ENCODE measurements around the gene PLEKHA4. TPM values are rescaled to one million over a fixed set of nuclear protein-coding genes. Genes with fewer than 3 reads are reported as not detected.
A peak's percentile ranks its signal among the peaks of the same experiment; 100 is the strongest.
"Not testable (repeated sequence)": the region's sequence is repeated elsewhere in the genome, so short reads cannot be mapped to it uniquely, and the experiment has no call there.

The PLEKHA4 gene
- total and polyA plus RNA-seq, 4 donors: 4.4 to 17.2 (median 6.3) TPM

GRCh38 chr19:48879025-48879637, 10.7 kb upstream of the PLEKHA4 start (continued):
- TF ChIP-seq, protein P1, sequence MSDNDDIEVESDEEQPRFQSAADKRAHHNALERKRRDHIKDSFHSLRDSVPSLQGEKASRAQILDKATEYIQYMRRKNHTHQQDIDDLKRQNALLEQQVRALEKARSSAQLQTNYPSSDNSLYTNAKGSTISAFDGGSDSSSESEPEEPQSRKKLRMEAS (IDR thresholded peaks at IDR 0.05): no peak
- no peak for TF ChIP-seq YY1 (IDR thresholded peaks at IDR 0.05)
- TF ChIP-seq, protein P2, sequence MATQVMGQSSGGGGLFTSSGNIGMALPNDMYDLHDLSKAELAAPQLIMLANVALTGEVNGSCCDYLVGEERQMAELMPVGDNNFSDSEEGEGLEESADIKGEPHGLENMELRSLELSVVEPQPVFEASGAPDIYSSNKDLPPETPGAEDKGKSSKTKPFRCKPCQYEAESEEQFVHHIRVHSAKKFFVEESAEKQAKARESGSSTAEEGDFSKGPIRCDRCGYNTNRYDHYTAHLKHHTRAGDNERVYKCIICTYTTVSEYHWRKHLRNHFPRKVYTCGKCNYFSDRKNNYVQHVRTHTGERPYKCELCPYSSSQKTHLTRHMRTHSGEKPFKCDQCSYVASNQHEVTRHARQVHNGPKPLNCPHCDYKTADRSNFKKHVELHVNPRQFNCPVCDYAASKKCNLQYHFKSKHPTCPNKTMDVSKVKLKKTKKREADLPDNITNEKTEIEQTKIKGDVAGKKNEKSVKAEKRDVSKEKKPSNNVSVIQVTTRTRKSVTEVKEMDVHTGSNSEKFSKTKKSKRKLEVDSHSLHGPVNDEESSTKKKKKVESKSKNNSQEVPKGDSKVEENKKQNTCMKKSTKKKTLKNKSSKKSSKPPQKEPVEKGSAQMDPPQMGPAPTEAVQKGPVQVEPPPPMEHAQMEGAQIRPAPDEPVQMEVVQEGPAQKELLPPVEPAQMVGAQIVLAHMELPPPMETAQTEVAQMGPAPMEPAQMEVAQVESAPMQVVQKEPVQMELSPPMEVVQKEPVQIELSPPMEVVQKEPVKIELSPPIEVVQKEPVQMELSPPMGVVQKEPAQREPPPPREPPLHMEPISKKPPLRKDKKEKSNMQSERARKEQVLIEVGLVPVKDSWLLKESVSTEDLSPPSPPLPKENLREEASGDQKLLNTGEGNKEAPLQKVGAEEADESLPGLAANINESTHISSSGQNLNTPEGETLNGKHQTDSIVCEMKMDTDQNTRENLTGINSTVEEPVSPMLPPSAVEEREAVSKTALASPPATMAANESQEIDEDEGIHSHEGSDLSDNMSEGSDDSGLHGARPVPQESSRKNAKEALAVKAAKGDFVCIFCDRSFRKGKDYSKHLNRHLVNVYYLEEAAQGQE (IDR thresholded peaks at IDR 0.05): no peak
- no peak for TF ChIP-seq HNF4A (conservative IDR thresholded peaks at IDR 0.05)

DNA sequence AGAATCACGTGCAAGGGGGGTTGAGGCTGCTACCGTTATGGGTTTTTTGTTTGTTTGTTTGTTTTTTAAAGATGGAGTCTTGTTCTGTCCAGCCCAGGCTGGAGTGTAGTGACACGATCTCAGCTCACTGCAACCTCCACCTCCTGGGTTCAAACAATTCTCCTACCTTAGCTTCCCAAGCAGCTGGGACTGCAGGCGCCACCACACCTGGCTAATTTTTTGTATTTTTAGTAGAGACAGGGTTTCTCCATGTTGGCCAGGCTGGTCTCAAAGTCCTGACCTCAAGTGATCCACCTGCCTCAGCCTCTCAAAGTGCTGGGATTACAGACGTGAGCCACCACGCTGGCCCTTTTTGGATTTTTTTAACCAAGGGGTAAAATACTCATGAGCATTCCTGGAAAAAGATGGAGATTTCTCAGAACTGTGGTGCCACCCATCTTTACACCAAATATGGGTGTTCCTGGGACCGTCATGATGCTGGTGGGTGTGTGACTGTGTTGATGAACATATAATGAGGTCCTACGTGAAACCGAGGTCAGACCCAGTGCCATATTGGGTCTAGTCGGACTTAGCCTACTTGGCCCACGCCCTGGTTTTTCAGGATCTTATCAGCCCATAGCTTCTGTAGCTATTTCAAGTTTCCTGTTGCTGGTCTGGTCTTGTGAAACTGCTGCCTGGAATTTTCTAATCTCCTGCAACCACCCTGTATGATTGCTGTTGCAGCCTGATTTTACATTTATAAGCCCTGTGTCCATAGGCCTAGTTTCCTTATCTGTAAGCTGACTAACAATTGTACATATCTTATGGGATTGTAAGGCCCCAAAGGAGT, 10.0 kb upstream of the PLEKHA4 start:
- WGBS: 82% methylated on average over 11 of the region's 11 CpGs
- H3K9ac ChIP-seq (ENCODE audit: low read depth in 1 of 2, low read length in 2 of 2): no peak overlapping the region
- no peak overlapping the region for H3K4me3 ChIP-seq (ENCODE audit: low read depth in 1 of 3, low read length in 3 of 3)
- peaks cover 0 to 14% (median 9%) of the 10 kb centered on the region in 4 donors for H3K36me3 ChIP-seq (ENCODE audit: control insufficient read depth in 4 of 4, insufficient read depth in 3 of 4, low read depth in 1 of 4, low read length in 3 of 4)
- no peaks in the 10 kb centered on the region for H3K9me3 ChIP-seq (ENCODE audit: control insufficient read depth in 4 of 4, low read length in 3 of 4)
- H3K4me1 ChIP-seq (ENCODE audit: control insufficient read depth in 4 of 4, insufficient read depth in 4 of 4, low read length in 3 of 4): peaks cover 1 to 25% (median 15%) of the 10 kb centered on the region in 4 donors
- TF ChIP-seq, protein P3, sequence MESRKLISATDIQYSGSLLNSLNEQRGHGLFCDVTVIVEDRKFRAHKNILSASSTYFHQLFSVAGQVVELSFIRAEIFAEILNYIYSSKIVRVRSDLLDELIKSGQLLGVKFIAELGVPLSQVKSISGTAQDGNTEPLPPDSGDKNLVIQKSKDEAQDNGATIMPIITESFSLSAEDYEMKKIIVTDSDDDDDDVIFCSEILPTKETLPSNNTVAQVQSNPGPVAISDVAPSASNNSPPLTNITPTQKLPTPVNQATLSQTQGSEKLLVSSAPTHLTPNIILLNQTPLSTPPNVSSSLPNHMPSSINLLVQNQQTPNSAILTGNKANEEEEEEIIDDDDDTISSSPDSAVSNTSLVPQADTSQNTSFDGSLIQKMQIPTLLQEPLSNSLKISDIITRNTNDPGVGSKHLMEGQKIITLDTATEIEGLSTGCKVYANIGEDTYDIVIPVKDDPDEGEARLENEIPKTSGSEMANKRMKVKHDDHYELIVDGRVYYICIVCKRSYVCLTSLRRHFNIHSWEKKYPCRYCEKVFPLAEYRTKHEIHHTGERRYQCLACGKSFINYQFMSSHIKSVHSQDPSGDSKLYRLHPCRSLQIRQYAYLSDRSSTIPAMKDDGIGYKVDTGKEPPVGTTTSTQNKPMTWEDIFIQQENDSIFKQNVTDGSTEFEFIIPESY (IDR thresholded peaks at IDR 0.05): no peak
- TF ChIP-seq RXRA (IDR thresholded peaks at IDR 0.05) (peak in 1 of 2 donors; percentile 17), NR2F2 (IDR thresholded peaks at IDR 0.05) (peak; percentile 63), FOXA1 (IDR thresholded peaks at IDR 0.05) (no peak), RAD21 (IDR thresholded peaks at IDR 0.05) (peak in 1 of 2 donors; percentile 15)
- peak; percentile 71 for DNase-seq (ENCODE audit: low spot score)
- H3K27ac ChIP-seq (ENCODE audit: low read depth in 1 of 2, low read length in 2 of 2): peak overlapping the region; percentile 26 to 50
- no peaks in the 10 kb centered on the region for H3K27me3 ChIP-seq (ENCODE audit: control insufficient read depth in 4 of 4, insufficient read depth in 4 of 4, low read length in 3 of 4)

DNA sequence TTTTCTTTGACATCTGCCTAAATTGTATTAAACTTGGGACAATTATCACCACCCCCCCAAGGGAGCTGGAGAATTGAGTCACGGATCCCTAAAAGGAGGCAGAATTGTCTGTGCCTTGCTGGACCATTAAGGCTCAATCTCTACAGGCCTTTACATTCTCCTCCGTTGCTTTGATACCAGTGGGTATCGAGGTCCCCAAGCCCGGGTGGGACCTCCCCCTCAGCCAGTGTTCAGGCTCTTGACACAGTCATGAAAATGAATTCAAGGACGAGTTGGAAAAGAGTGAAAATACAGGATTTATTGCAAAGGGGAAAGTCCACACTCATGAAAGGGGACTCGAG, 9.4 kb upstream of the PLEKHA4 start:
- TF ChIP-seq CTCF (IDR thresholded peaks at IDR 0.05; ENCODE audit: low read depth, low read length, missing input control): no peak
- TF ChIP-seq, protein P4, sequence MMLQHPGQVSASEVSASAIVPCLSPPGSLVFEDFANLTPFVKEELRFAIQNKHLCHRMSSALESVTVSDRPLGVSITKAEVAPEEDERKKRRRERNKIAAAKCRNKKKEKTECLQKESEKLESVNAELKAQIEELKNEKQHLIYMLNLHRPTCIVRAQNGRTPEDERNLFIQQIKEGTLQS (IDR thresholded peaks at IDR 0.05): no peak
- no peak for TF ChIP-seq HNF4G (IDR thresholded peaks at IDR 0.05)
- TF ChIP-seq, protein P1 (IDR thresholded peaks at IDR 0.05): no peak
- no peak for TF ChIP-seq EGR1 (IDR thresholded peaks at IDR 0.05; ENCODE audit: low read depth in 2 of 2)
- TF ChIP-seq RAD21 (IDR thresholded peaks at IDR 0.05): no peak
- no peak for TF ChIP-seq YY1 (IDR thresholded peaks at IDR 0.05)
- no peak for TF ChIP-seq FOXA1 (IDR thresholded peaks at IDR 0.05)
- H3K4me1 ChIP-seq (ENCODE audit: control insufficient read depth in 4 of 4, insufficient read depth in 4 of 4, low read length in 3 of 4): peaks cover 1 to 30% (median 18%) of the 10 kb centered on the region in 4 donors
- no peak for DNase-seq (ENCODE audit: low spot score)
- no peaks in the 10 kb centered on the region for H3K9me3 ChIP-seq (ENCODE audit: control insufficient read depth in 4 of 4, low read length in 3 of 4)
- H3K36me3 ChIP-seq (ENCODE audit: control insufficient read depth in 4 of 4, insufficient read depth in 3 of 4, low read depth in 1 of 4, low read length in 3 of 4): peaks cover 0 to 14% (median 10%) of the 10 kb centered on the region in 4 donors
- H3K27me3 ChIP-seq (ENCODE audit: control insufficient read depth in 4 of 4, insufficient read depth in 4 of 4, low read length in 3 of 4): no peaks in the 10 kb centered on the region
- H3K27ac ChIP-seq (ENCODE audit: low read depth in 1 of 2, low read length in 2 of 2): peak overlapping the region; percentile 26 to 50
- H3K9ac ChIP-seq (ENCODE audit: low read depth in 1 of 2, low read length in 2 of 2): no peak overlapping the region
- H3K4me3 ChIP-seq (ENCODE audit: low read depth in 1 of 3, low read length in 3 of 3): no peak overlapping the region
- WGBS: 93% methylated on average over 6 of the region's 6 CpGs

- not testable (repeated sequence) for H3K9me3 ChIP-seq (ENCODE audit: control insufficient read depth in 4 of 4, low read length in 3 of 4); H3K27me3 ChIP-seq (ENCODE audit: control insufficient read depth in 4 of 4, insufficient read depth in 4 of 4, low read length in 3 of 4); H3K9ac ChIP-seq (ENCODE audit: low read depth in 1 of 2, low read length in 2 of 2); H3K4me3 ChIP-seq (ENCODE audit: low read depth in 1 of 3, low read length in 3 of 3)
- peak overlapping the region; percentile 99 to 100 for H3K27ac ChIP-seq (ENCODE audit: low read depth in 1 of 2, low read length in 2 of 2)
- WGBS: 85% methylated on average over 30 of the region's 30 CpGs
- DNase-seq (ENCODE audit: low spot score): peak; percentile 53
- H3K4me1 ChIP-seq (ENCODE audit: control insufficient read depth in 4 of 4, insufficient read depth in 4 of 4, low read length in 3 of 4): peaks cover 1 to 30% (median 18%) of the 10 kb centered on the region in 4 donors
- H3K36me3 ChIP-seq (ENCODE audit: control insufficient read depth in 4 of 4, insufficient read depth in 3 of 4, low read depth in 1 of 4, low read length in 3 of 4): peaks cover 0 to 14% (median 10%) of the 10 kb centered on the region in 4 donors
These were observed 7.9 kb upstream of the PLEKHA4 start for GRCh38 chr19:48876043-48876981.

Measured in liver (tissue), 9 donors.